K562 (cell line): ENCODE results near the gene PGAP3. TPM values are rescaled to one million over a fixed set of nuclear protein-coding genes. Genes with fewer than 3 reads are reported as not detected.

Experiments used
- DACH1 ChIP-seq: fragments of 450-650 bp; IDR thresholded peaks from 2 replicates; pipeline ENCODE4 v1.6.1; 2018; ENCODE audit not compliant: partially characterized antibody
- ELF4 ChIP-seq: fragments of 450-650 bp; formaldehyde crosslinking; IDR thresholded peaks from 2 replicates; pipeline ENCODE4 v1.4.0; 2022; ENCODE audit warnings: missing genetic modification characterization
- HNRNPLL ChIP-seq: fragments of 200-400 bp; formaldehyde crosslinking; IDR thresholded peaks from 2 replicates; pipeline ENCODE4 v1.6.1; 2017; ENCODE audit warnings: low read length, low read depth, mild to moderate bottlenecking; ENCODE audit not compliant: poor library complexity, severe bottlenecking
- KLF1 ChIP-seq: fragments of 450-650 bp; IDR thresholded peaks from 2 replicates; pipeline ENCODE4 v1.6.1; 2016; ENCODE audit warnings: missing genetic modification characterization, missing compliant biosample characterization
- L3MBTL2 ChIP-seq: fragments of 450-650 bp; IDR thresholded peaks from 2 replicates; pipeline ENCODE4 v1.6.1; 2016; ENCODE audit warnings: mild to moderate bottlenecking, moderate library complexity
- MAFK ChIP-seq: IDR thresholded peaks from 2 replicates; pipeline ENCODE4 v1.6.1; 2011; ENCODE audit warnings: low read length, improper control_type of control experiment
- PYGO2 ChIP-seq: fragments of 450-650 bp; IDR thresholded peaks from 2 replicates; pipeline ENCODE4 v1.6.1; 2016; ENCODE audit warnings: mild to moderate bottlenecking, missing genetic modification characterization, moderate library complexity, missing compliant biosample characterization
- SIRT6 ChIP-seq: IDR thresholded peaks from one replicate; pipeline ENCODE4 v1.6.1; 2012; ENCODE audit warnings: low read depth, mild to moderate bottlenecking, control low read depth, inconsistent platforms, low read length, moderate library complexity
- ZNF354B ChIP-seq: fragments of 250-450 bp; sonication (Bioruptor Pico); IDR thresholded peaks from 2 replicates; pipeline ENCODE4 v1.4.0; 2020
- polyA plus RNA-seq, 8 experiments: library from polyadenylated mRNA; depleted of rRNA in 4 of 8; stranded (reverse) in 5 of 8; unstranded in 3 of 8; fragments of >200 nt; fragmentation: Nextera tagmentation in 2 of 8; fragmentation: Illumina TruSeq in 1 of 8; extraction: Ambion mirVana in 2 of 8; extraction: Trizol in 1 of 8; gene quantifications; 2 replicates each; pipeline versions ENCODE4 v1.2.1 to v1.2.3, GENCODE V29; 2011 to 2014; ENCODE audit warnings: inconsistent platforms in 1 of 8, missing spikeins in 1 of 8
- total RNA-seq, 7 experiments: library from RNA; depleted of rRNA in 6 of 7; stranded (reverse); fragments of >200 nt in 6 of 7; fragmentation: Illumina TruSeq in 2 of 7; extraction: Trizol in 2 of 7; gene quantifications; 2 replicates each; pipeline versions ENCODE4 v1.2.1 to v1.2.3, GENCODE V29; 2011 to 2021; ENCODE audit warnings: low replicate concordance in 1 of 7
- TF ChIP-seq, protein P1 (sequence below): fragments of 250-450 bp; sonication (Bioruptor Pico); IDR thresholded peaks from 2 replicates; pipeline ENCODE4 v1.4.0; 2020
- TF ChIP-seq, protein P2 (sequence below): fragments of 250-450 bp; sonication (Bioruptor Pico); IDR thresholded peaks from 2 replicates; pipeline ENCODE4 v1.5.0; 2020; ENCODE audit warnings: mild to moderate bottlenecking
- TF ChIP-seq, protein P3 (sequence below): sonication (generic); formaldehyde crosslinking; IDR thresholded peaks from 2 replicates; pipeline ENCODE4 v1.8.1; 2023; ENCODE audit warnings: mild to moderate bottlenecking, missing genetic modification reagents
- TF ChIP-seq, protein P4 (sequence below): fragments of 250-450 bp; sonication (Bioruptor Pico); IDR thresholded peaks from 2 replicates; pipeline ENCODE4 v1.8.0; 2022; ENCODE audit warnings: moderate library complexity, mild to moderate bottlenecking, inconsistent platforms
- TF ChIP-seq, protein P5 (sequence below): sonication (generic); formaldehyde crosslinking; IDR thresholded peaks from 2 replicates; pipeline ENCODE4 v1.8.0; 2023; ENCODE audit warnings: mild to moderate bottlenecking, missing genetic modification reagents

PGAP3 gene
- total and polyA plus RNA-seq, 9 of the 15 experiments (the other 6 are each of a cell fraction or from before 2014, with no cell fraction given), result 0.38 to 9.4 (median 4.5) TPM

DNA sequence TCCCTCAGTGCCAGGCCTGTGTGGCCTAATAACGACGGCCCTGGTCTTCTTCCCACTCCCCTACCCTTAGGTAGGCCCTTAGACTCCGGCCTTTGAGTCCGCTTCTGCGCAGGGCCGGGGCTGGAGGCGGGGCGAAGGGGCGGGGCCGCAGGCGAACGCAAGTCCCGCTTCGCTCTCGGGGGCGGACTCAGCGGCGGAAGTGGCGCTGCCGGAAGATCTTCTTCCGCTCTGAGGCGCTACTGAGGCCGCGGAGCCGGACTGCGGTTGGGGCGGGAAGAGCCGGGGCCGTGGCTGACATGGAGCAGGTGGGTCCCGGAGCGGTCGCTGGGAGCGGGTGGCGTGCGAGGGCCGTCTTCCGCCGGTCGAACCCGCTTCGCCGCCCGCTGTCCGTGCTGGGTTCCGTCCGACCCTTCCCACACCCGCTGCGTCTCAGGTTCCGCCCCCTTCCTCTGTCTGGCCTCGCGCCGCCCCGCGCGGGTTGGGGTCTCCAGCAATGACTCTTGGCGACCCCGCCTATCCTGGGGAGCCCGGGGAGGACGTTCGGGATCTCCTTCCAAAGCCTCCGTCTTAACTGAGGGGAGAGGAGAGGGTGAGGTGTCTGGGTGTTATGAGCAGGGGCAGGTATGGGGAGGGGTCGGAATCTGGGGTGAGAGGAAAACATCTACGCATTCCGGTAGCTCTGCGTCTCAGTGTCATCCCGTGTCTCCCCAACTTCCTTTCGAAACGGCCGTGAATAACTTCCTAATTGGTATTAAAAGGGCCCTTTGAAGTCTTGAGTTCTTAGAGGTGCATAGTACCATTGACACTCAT lies 50.7 kb downstream of the PGAP3 start, which contains the start of gene STARD3 (continued):
- TF ChIP-seq, protein P1, sequence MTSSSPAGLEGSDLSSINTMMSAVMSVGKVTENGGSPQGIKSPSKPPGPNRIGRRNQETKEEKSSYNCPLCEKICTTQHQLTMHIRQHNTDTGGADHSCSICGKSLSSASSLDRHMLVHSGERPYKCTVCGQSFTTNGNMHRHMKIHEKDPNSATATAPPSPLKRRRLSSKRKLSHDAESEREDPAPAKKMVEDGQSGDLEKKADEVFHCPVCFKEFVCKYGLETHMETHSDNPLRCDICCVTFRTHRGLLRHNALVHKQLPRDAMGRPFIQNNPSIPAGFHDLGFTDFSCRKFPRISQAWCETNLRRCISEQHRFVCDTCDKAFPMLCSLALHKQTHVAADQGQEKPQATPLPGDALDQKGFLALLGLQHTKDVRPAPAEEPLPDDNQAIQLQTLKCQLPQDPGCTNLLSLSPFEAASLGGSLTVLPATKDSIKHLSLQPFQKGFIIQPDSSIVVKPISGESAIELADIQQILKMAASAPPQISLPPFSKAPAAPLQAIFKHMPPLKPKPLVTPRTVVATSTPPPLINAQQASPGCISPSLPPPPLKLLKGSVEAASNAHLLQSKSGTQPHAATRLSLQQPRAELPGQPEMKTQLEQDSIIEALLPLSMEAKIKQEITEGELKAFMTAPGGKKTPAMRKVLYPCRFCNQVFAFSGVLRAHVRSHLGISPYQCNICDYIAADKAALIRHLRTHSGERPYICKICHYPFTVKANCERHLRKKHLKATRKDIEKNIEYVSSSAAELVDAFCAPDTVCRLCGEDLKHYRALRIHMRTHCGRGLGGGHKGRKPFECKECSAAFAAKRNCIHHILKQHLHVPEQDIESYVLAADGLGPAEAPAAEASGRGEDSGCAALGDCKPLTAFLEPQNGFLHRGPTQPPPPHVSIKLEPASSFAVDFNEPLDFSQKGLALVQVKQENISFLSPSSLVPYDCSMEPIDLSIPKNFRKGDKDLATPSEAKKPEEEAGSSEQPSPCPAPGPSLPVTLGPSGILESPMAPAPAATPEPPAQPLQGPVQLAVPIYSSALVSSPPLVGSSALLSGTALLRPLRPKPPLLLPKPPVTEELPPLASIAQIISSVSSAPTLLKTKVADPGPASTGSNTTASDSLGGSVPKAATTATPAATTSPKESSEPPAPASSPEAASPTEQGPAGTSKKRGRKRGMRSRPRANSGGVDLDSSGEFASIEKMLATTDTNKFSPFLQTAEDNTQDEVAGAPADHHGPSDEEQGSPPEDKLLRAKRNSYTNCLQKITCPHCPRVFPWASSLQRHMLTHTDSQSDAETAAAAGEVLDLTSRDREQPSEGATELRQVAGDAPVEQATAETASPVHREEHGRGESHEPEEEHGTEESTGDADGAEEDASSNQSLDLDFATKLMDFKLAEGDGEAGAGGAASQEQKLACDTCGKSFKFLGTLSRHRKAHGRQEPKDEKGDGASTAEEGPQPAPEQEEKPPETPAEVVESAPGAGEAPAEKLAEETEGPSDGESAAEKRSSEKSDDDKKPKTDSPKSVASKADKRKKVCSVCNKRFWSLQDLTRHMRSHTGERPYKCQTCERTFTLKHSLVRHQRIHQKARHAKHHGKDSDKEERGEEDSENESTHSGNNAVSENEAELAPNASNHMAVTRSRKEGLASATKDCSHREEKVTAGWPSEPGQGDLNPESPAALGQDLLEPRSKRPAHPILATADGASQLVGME (CRISPR knock-in tag), result 0 out of 2 replicates have a peak, but pooled peaks have one; percentile 65
- TF ChIP-seq HNRNPLL, result peak; percentile 78
- no peak for TF ChIP-seq PYGO2
- TF ChIP-seq, protein P2, sequence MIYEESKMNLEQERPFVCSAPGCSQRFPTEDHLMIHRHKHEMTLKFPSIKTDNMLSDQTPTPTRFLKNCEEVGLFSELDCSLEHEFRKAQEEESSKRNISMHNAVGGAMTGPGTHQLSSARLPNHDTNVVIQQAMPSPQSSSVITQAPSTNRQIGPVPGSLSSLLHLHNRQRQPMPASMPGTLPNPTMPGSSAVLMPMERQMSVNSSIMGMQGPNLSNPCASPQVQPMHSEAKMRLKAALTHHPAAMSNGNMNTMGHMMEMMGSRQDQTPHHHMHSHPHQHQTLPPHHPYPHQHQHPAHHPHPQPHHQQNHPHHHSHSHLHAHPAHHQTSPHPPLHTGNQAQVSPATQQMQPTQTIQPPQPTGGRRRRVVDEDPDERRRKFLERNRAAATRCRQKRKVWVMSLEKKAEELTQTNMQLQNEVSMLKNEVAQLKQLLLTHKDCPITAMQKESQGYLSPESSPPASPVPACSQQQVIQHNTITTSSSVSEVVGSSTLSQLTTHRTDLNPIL (CRISPR knock-in tag), result no peak
- TF ChIP-seq, protein P3, sequence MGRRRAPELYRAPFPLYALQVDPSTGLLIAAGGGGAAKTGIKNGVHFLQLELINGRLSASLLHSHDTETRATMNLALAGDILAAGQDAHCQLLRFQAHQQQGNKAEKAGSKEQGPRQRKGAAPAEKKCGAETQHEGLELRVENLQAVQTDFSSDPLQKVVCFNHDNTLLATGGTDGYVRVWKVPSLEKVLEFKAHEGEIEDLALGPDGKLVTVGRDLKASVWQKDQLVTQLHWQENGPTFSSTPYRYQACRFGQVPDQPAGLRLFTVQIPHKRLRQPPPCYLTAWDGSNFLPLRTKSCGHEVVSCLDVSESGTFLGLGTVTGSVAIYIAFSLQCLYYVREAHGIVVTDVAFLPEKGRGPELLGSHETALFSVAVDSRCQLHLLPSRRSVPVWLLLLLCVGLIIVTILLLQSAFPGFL (CRISPR knock-in tag), result no peak
- peak; percentile 53; the same call in 1 of the 2 replicates for TF ChIP-seq L3MBTL2
- TF ChIP-seq, protein P4, sequence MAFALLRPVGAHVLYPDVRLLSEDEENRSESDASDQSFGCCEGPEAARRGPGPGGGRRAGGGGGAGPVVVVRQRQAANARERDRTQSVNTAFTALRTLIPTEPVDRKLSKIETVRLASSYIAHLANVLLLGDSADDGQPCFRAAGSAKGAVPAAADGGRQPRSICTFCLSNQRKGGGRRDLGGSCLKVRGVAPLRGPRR (CRISPR knock-in tag), result no peak
- TF ChIP-seq ELF4 (CRISPR knock-in tag), result no peak
- TF ChIP-seq, protein P5, sequence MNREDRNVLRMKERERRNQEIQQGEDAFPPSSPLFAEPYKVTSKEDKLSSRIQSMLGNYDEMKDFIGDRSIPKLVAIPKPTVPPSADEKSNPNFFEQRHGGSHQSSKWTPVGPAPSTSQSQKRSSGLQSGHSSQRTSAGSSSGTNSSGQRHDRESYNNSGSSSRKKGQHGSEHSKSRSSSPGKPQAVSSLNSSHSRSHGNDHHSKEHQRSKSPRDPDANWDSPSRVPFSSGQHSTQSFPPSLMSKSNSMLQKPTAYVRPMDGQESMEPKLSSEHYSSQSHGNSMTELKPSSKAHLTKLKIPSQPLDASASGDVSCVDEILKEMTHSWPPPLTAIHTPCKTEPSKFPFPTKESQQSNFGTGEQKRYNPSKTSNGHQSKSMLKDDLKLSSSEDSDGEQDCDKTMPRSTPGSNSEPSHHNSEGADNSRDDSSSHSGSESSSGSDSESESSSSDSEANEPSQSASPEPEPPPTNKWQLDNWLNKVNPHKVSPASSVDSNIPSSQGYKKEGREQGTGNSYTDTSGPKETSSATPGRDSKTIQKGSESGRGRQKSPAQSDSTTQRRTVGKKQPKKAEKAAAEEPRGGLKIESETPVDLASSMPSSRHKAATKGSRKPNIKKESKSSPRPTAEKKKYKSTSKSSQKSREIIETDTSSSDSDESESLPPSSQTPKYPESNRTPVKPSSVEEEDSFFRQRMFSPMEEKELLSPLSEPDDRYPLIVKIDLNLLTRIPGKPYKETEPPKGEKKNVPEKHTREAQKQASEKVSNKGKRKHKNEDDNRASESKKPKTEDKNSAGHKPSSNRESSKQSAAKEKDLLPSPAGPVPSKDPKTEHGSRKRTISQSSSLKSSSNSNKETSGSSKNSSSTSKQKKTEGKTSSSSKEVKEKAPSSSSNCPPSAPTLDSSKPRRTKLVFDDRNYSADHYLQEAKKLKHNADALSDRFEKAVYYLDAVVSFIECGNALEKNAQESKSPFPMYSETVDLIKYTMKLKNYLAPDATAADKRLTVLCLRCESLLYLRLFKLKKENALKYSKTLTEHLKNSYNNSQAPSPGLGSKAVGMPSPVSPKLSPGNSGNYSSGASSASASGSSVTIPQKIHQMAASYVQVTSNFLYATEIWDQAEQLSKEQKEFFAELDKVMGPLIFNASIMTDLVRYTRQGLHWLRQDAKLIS (CRISPR knock-in tag), result 0 out of 2 replicates have a peak, but pooled peaks have one; percentile 36
- TF ChIP-seq ZNF354B (CRISPR knock-in tag), result no peak
- TF ChIP-seq MAFK, result no peak
- peak; percentile 33; the same call in 1 of the 2 replicates for TF ChIP-seq KLF1
- TF ChIP-seq SIRT6, result no peak
- TF ChIP-seq DACH1, result no peak
